Measurements from ENCODE around the gene CENPV.
A peak's percentile ranks its signal among the peaks of the same experiment; 100 is the strongest.
"Not testable (repeated sequence)": the region's sequence is repeated elsewhere in the genome, so short reads cannot be mapped to it uniquely, and the experiment has no call there.

Gene CENPV

DNA sequence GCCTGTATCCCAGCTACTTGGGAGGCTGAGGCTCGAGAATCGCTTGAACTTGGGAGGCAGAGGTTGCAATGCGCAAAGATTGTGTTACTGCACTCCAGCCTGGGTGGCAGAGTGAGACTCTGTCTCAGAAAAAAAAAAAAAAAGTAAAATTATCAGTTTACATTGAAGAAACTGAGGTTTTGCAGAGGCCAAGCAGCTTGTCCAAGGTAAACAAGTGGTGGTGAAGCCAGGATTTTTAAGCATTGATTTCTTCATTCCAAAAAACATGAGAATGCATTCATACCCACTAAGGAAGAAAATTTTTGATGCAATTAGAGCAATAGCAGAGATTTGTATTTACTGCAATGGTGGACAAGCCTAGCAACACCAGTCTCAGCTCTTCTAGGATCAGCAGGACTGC is 52.7 kb downstream of the CENPV start:
- no peak for DNase-seq (ENCODE audit: low read depth)
- H3K4me3 ChIP-seq (ENCODE audit: low read length), result no peak overlapping the region
- TF ChIP-seq, protein P1, sequence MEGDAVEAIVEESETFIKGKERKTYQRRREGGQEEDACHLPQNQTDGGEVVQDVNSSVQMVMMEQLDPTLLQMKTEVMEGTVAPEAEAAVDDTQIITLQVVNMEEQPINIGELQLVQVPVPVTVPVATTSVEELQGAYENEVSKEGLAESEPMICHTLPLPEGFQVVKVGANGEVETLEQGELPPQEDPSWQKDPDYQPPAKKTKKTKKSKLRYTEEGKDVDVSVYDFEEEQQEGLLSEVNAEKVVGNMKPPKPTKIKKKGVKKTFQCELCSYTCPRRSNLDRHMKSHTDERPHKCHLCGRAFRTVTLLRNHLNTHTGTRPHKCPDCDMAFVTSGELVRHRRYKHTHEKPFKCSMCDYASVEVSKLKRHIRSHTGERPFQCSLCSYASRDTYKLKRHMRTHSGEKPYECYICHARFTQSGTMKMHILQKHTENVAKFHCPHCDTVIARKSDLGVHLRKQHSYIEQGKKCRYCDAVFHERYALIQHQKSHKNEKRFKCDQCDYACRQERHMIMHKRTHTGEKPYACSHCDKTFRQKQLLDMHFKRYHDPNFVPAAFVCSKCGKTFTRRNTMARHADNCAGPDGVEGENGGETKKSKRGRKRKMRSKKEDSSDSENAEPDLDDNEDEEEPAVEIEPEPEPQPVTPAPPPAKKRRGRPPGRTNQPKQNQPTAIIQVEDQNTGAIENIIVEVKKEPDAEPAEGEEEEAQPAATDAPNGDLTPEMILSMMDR (IDR thresholded peaks at IDR 0.05; ENCODE audit: insufficient read depth, low read depth, low read length, missing control alignments), result no peak

- DNase-seq (ENCODE audit: low read depth), result no peak
- TF ChIP-seq, protein P1 (IDR thresholded peaks at IDR 0.05; ENCODE audit: insufficient read depth, low read depth, low read length, missing control alignments), result no peak
- H3K4me3 ChIP-seq (ENCODE audit: low read length), result no peak overlapping the region
Observed at GRCh38 chr17:16298140-16298662, 55.1 kb downstream of the CENPV start.

- DNase-seq (ENCODE audit: low read depth), result no peak
- TF ChIP-seq, protein P1 (IDR thresholded peaks at IDR 0.05; ENCODE audit: insufficient read depth, low read depth, low read length, missing control alignments), result no peak
- H3K4me3 ChIP-seq (ENCODE audit: low read length), result no peak overlapping the region
Observed at GRCh38 chr17:16297367-16298139, 55.7 kb downstream of the CENPV start.

DNA sequence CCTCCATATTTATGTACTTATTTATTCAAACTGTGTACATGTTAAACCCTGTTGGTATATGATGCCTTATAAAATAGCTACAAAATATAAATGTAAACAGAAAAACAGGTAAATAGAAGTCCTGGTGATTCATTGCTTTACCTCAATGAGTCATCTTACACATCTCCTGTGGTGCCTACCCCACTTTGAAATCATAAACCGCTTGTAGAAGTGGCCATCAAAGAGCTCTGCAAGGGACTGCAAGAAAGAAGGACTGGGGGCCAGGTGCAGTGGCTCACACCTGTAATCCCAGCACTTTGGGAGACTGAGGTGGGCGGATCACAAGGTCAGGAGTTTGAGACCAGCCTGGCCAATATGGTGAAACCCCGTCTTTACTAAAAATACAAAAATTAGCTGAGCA is 57.2 kb downstream of the CENPV start:
- DNase-seq (ENCODE audit: low read depth), result peak; percentile 58
- H3K4me3 ChIP-seq (ENCODE audit: low read length), result not testable (repeated sequence)

GRCh38 chr17:16294560-16294959 is 58.7 kb downstream of the CENPV start:
- no peak overlapping the region for H3K4me3 ChIP-seq (ENCODE audit: low read length)
- TF ChIP-seq, protein P1 (IDR thresholded peaks at IDR 0.05; ENCODE audit: insufficient read depth, low read depth, low read length, missing control alignments), result no peak
- no peak for DNase-seq (ENCODE audit: low read depth)

DNA sequence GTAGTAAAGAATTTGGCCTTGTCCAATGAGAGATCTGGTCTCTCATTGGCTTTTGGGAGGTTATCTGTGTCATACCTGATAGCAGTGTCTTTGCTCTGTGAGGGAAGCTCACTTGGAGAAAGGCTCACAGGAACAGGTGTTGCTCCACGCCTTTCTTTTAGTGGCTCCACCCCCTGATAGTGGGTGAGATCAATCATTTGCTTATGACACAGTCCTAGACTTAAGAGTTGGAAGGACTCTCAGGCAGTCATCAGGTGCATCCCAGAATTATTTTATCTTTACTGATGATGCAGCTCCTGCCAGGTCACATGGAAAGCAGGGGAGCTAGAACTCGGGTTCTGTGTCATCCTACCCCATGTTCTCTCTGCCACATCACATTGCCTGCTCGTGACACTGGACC is 59.3 kb downstream of the CENPV start:
- DNase-seq (ENCODE audit: low read depth), result no peak
- TF ChIP-seq, protein P1 (IDR thresholded peaks at IDR 0.05; ENCODE audit: insufficient read depth, low read depth, low read length, missing control alignments), result no peak
- no peak overlapping the region for H3K4me3 ChIP-seq (ENCODE audit: low read length)

Data from epithelial cell of esophagus (primary cell).